Measurements from ENCODE around the gene TMEM181.

GRCh38 chr6:158557927-158558326 lies 2.0 kb upstream of the TMEM181 start:
- no peak for TF ChIP-seq CTCF (conservative IDR thresholded peaks at IDR 0.05; ENCODE audit: low read depth in 2 of 2)
- no peak for TF ChIP-seq EZH2 (IDR thresholded peaks at IDR 0.05; ENCODE audit: low read depth, unreplicated experiment)
- TF ChIP-seq EZH2phosphoT487 (IDR thresholded peaks at IDR 0.05; ENCODE audit: unreplicated experiment), result no peak
- no peak for TF ChIP-seq NANOG (IDR thresholded peaks at IDR 0.05; ENCODE audit: borderline replicate concordance)
- TF ChIP-seq ZNF114 (CRISPR knock-in tag; IDR thresholded peaks at IDR 0.05), result no peak

All from GM23338 (cell line).